K562 (cell line): Measurements from ENCODE around the gene HOXB3. TPM values are rescaled to one million over a fixed set of nuclear protein-coding genes. Genes with fewer than 3 reads are reported as not detected.

Source experiments
- BRD9 ChIP-seq: fragments of 450-650 bp; IDR thresholded peaks from 2 replicates; pipeline ENCODE4 v1.6.1; 2018; ENCODE audit warnings: low read depth; ENCODE audit not compliant: partially characterized antibody
- CEBPB ChIP-seq: fragments of 450-650 bp; IDR thresholded peaks from 2 replicates; pipeline ENCODE4 v1.6.1; 2016; ENCODE audit warnings: missing genetic modification characterization, missing compliant biosample characterization
- ESRRA ChIP-seq: fragments of 450-650 bp; IDR thresholded peaks from 2 replicates; pipeline ENCODE4 v1.6.1; 2014; ENCODE audit warnings: low read depth, mild to moderate bottlenecking, moderate library complexity, borderline replicate concordance
- FOXP4 ChIP-seq: sonication (generic); formaldehyde crosslinking; IDR thresholded peaks from 2 replicates; pipeline ENCODE4 v1.8.0; 2022; ENCODE audit warnings: mild to moderate bottlenecking, missing genetic modification reagents, borderline replicate concordance
- GMEB1 ChIP-seq: fragments of 250-450 bp; sonication (Bioruptor Pico); IDR thresholded peaks from 2 replicates; pipeline ENCODE4 v1.4.0; 2020; ENCODE audit warnings: mild to moderate bottlenecking
- MEIS2 ChIP-seq: fragments of 450-650 bp; IDR thresholded peaks from 2 replicates; pipeline ENCODE4 v1.6.1; 2014; ENCODE audit warnings: mild to moderate bottlenecking; ENCODE audit not compliant: partially characterized antibody
- NUFIP1 ChIP-seq: fragments of 450-650 bp; IDR thresholded peaks from 2 replicates; pipeline ENCODE4 v1.6.1; 2018; ENCODE audit not compliant: partially characterized antibody
- RB1 ChIP-seq: fragments of 450-650 bp; IDR thresholded peaks from 2 replicates; pipeline ENCODE4 v1.6.1; 2017; ENCODE audit warnings: low read depth, mild to moderate bottlenecking
- SNIP1 ChIP-seq: fragments of 450-650 bp; IDR thresholded peaks from 2 replicates; pipeline ENCODE4 v1.7.1; 2017; ENCODE audit warnings: low read depth, mild to moderate bottlenecking
- TCF3 ChIP-seq: sonication (generic); formaldehyde crosslinking; IDR thresholded peaks from 2 replicates; pipeline ENCODE4 v1.4.0; 2020; ENCODE audit warnings: mild to moderate bottlenecking, missing genetic modification reagents
- THRB ChIP-seq: fragments of 450-650 bp; formaldehyde crosslinking; conservative IDR thresholded peaks from 2 replicates; pipeline ENCODE4 v1.4.0; 2022; ENCODE audit warnings: mild to moderate bottlenecking, missing genetic modification characterization
- TOE1 ChIP-seq, 2 experiments: fragments of 450-650 bp in 1 of 2; sonication (generic) in 1 of 2; formaldehyde crosslinking in 1 of 2; IDR thresholded peaks; 2 replicates each; pipeline versions ENCODE4 v1.7.1 to v1.8.0; 2016 to 2022; ENCODE audit warnings: borderline replicate concordance in 2 of 2, mild to moderate bottlenecking in 2 of 2, antibody characterized with exemption in 1 of 2, inconsistent platforms in 1 of 2, low read depth in 1 of 2, missing genetic modification reagents in 1 of 2, moderate library complexity in 1 of 2
- ZNF277 ChIP-seq: fragments of 250-450 bp; sonication (Bioruptor Pico); IDR thresholded peaks from 2 replicates; pipeline ENCODE4 v1.8.0; 2022; ENCODE audit warnings: inconsistent platforms, mild to moderate bottlenecking, moderate library complexity, borderline replicate concordance
- ZNF280A ChIP-seq: fragments of 450-650 bp; IDR thresholded peaks from 2 replicates; pipeline ENCODE4 v1.6.1; 2018; ENCODE audit warnings: mild to moderate bottlenecking, low read depth; ENCODE audit not compliant: partially characterized antibody
- ZNF449 ChIP-seq: fragments of 250-450 bp; sonication (Bioruptor Pico); IDR thresholded peaks from 2 replicates; pipeline ENCODE4 v1.8.0; 2022; ENCODE audit warnings: moderate library complexity, mild to moderate bottlenecking, inconsistent platforms
- polyA plus RNA-seq, 8 experiments: library from polyadenylated mRNA; depleted of rRNA in 4 of 8; stranded (reverse) in 5 of 8; unstranded in 3 of 8; fragments of >200 nt; fragmentation: Nextera tagmentation in 2 of 8; fragmentation: Illumina TruSeq in 1 of 8; extraction: Ambion mirVana in 2 of 8; extraction: Trizol in 1 of 8; gene quantifications; 2 replicates each; pipeline versions ENCODE4 v1.2.1 to v1.2.3, GENCODE V29; 2011 to 2014; ENCODE audit warnings: inconsistent platforms in 1 of 8, missing spikeins in 1 of 8
- total RNA-seq, 7 experiments: library from RNA; depleted of rRNA in 6 of 7; stranded (reverse); fragments of >200 nt in 6 of 7; fragmentation: Illumina TruSeq in 2 of 7; extraction: Trizol in 2 of 7; gene quantifications; 2 replicates each; pipeline versions ENCODE4 v1.2.1 to v1.2.3, GENCODE V29; 2011 to 2021; ENCODE audit warnings: low replicate concordance in 1 of 7

The HOXB3 gene
- total and polyA plus RNA-seq, 9 of the 15 experiments (the other 6 are each of a cell fraction or from before 2014, with no cell fraction given) = 2.4 to 41.3 (median 20.2) TPM

GRCh38 chr17:48626245-48627117 is 36.4 kb upstream of the HOXB3 start, which contains the start of gene HOXB9 (continued):
- 0 out of 2 replicates have a peak, but pooled peaks have one; percentile 3 for TF ChIP-seq FOXP4 (CRISPR knock-in tag)
- peak; percentile 100 for TF ChIP-seq MEIS2
- peak; percentile 84; the same call in 1 of the 2 replicates for TF ChIP-seq ESRRA
- peak; percentile 23; the same call in 1 of the 2 replicates for TF ChIP-seq RB1
- TF ChIP-seq ZNF277 (CRISPR knock-in tag) = no peak
- TF ChIP-seq BRD9 = no peak
- peak; percentile 96 for TF ChIP-seq CEBPB (tag)
- no peak for TF ChIP-seq NUFIP1
- TF ChIP-seq TOE1 (IDR thresholded peaks at IDR 0.05; ENCODE audit: borderline replicate concordance) = peak; percentile 69
- no peak for TF ChIP-seq TOE1 (CRISPR knock-in tag; IDR thresholded peaks at IDR 0.05; ENCODE audit: borderline replicate concordance, low read depth)
- TF ChIP-seq TCF3 (CRISPR knock-in tag) = peak; percentile 51; the same call in 1 of the 2 replicates
- no peak for TF ChIP-seq ZNF280A
- 0 out of 2 replicates have a peak, but pooled peaks have one; percentile 13 for TF ChIP-seq THRB (CRISPR knock-in tag)
- TF ChIP-seq GMEB1 = no peak; the same call in 1 of the 2 replicates
- no peak for TF ChIP-seq ZNF449
- TF ChIP-seq SNIP1 = no peak
